ENCODE measurements around the gene CACNA1H. TPM values are rescaled to one million over a fixed set of nuclear protein-coding genes. Genes with fewer than 3 reads are reported as not detected.

Gene CACNA1H
- total and polyA plus RNA-seq, 9 of the 15 experiments (the other 6 are each of a cell fraction or from before 2014, with no cell fraction given), result 0.10 to 0.18 TPM; not detected in 7

- Histone ChIP-seq H3K79me2 (ENCODE audit: control insufficient read depth, insufficient read depth, low read length) (no peaks in the 10 kb centered on the region), H3K9me1 (ENCODE audit: control insufficient read depth, insufficient read depth, low read length) (peaks cover 3% of the 10 kb centered on the region), H3K4me2 (ENCODE audit: insufficient read depth, low read length) (no peak overlapping the region), H3K36me3 (ENCODE audit: control insufficient read depth, insufficient read depth, low read length) (no peaks in the 10 kb centered on the region), H3K27ac (ENCODE audit: extremely low read depth, low read depth, low read length) (no peak overlapping the region), H2AFZ (ENCODE audit: low read depth, low read length) (no peak overlapping the region), H3K4me1 (replicated peaks in 1 of 2; ENCODE audit: control insufficient read depth in 2 of 2, insufficient read depth in 2 of 2, low read length in 2 of 2) (peaks cover 0 to 68% of the 10 kb centered on the region in 2 experiments; a peak in 2 of 5 replicates), H3K9me3 (replicated peaks; ENCODE audit: control insufficient read depth, insufficient read depth, low read depth, low read length) (no peaks in the 10 kb centered on the region), H3K9ac (ENCODE audit: insufficient read depth in 1 of 2, low read depth in 2 of 2, low read length in 2 of 2) (no peak overlapping the region), H3K4me3 (no peak overlapping the region), H3K27me3 (ENCODE audit: control insufficient read depth in 2 of 2, insufficient read depth in 2 of 2, low read length in 2 of 2) (peaks cover 25 to 63% of the 10 kb centered on the region in 2 experiments), H4K20me1 (replicated peaks; ENCODE audit: control insufficient read depth, insufficient read depth, low read length) (peaks cover 22% of the 10 kb centered on the region)
- ChIA-PET POLR2A (interaction anchor here (0.7 kb wide), 1 partner anchor 71 kb away, joined by 3 read pairs; no protein-coding TSS in a partner anchor), CTCF (ENCODE audit: low intra/inter-chr PET ratio) (interaction anchor here (0.9 to 4.3 kb wide), 2 partner anchors 88 to 706 kb away, joined by 7 to 38 read pairs; no protein-coding TSS in a partner anchor)
- FAIRE-seq (no peak), ATAC-seq (peak; percentile 78), DNase-seq (ENCODE audit: extremely low read depth in 1 of 4, low spot score in 3 of 4) (peak; percentile 59 to 83 (median 81))
- intact Hi-C loops (cut with micrococcal nuclease), result loop anchor here (2.0 kb wide), 1 partner anchor 89 kb away; no protein-coding TSS in a partner anchor
- WGBS (ENCODE audit: insufficient coverage, low coverage, missing lambda C conversion rate), result 1% methylated on average over 14 of the region's 26 CpGs
- BruUV-seq (replicated peaks), result no TSS peak
- in situ Hi-C loops (cut with MboI), result no loop called here
- peak; percentile 20; the same call in 1 of the 2 replicates for TF ChIP-seq CREM (IDR thresholded peaks at IDR 0.05; ENCODE audit: low read depth)
- TF ChIP-seq TFE3 (CRISPR knock-in tag; IDR thresholded peaks at IDR 0.05), result peak; percentile 94
- TF ChIP-seq CBFA2T2 (conservative IDR thresholded peaks at IDR 0.05), result peak; percentile 51
- TF ChIP-seq HINFP (tag; conservative IDR thresholded peaks at IDR 0.05; ENCODE audit: low read depth), result no peak
- TF ChIP-seq NRF1 (conservative IDR thresholded peaks at IDR 0.05 in 1 of 2, IDR thresholded peaks at IDR 0.05 in 1 of 2), result 0 out of 4 replicates have a peak, but pooled peaks of 1 of the 2 experiments have one; percentile 10
- TF ChIP-seq RB1 (IDR thresholded peaks at IDR 0.05; ENCODE audit: low read depth), result peak; percentile 63
- 0 out of 2 replicates have a peak, but pooled peaks have one; percentile 68 for TF ChIP-seq HNRNPL (IDR thresholded peaks at IDR 0.05; ENCODE audit: low read depth, low read length)
- peak; percentile 46 for TF ChIP-seq DEAF1 (CRISPR knock-in tag; IDR thresholded peaks at IDR 0.05)
- TF ChIP-seq USF2 (CRISPR knock-in tag; IDR thresholded peaks at IDR 0.05), result peak; percentile 96
- peak; percentile 58 to 80 for TF ChIP-seq RAD21 (CRISPR knock-in tag; conservative IDR thresholded peaks at IDR 0.05 in 1 of 2, IDR thresholded peaks at IDR 0.05 in 1 of 2)
- no peak for TF ChIP-seq NFE2L1 (tag; IDR thresholded peaks at IDR 0.05; ENCODE audit: borderline replicate concordance, low read depth)
- TF ChIP-seq CTCF (IDR thresholded peaks at IDR 0.05 in 2 of 3, conservative IDR thresholded peaks at IDR 0.05 in 1 of 3; ENCODE audit: insufficient read depth in 2 of 3, low read depth in 1 of 3, low read length in 3 of 3), result peak; percentile 58 to 82 (median 81)
Measured at GRCh38 chr16:1105888-1106620, 46.9 kb upstream of the CACNA1H start.

Measured in K562 (cell line).